ENCODE data around the gene UCMA. TPM values are rescaled to one million over a fixed set of nuclear protein-coding genes. Genes with fewer than 3 reads are reported as not detected.
A peak's percentile ranks its signal among the peaks of the same experiment; 100 is the strongest.

UCMA gene
- total RNA-seq, 4 donors from 2014 or later: not detected

GRCh38 chr10:13218878-13219277, 15.3 kb downstream of the UCMA start:
- Histone ChIP-seq H3K27me3 (no peaks in the 10 kb centered on the region), H3K9me3 (no peaks in the 10 kb centered on the region), H3K4me1 (no peaks in the 10 kb centered on the region), H3K4me3 (no peak overlapping the region), H3K36me3 (no peaks in the 10 kb centered on the region), H3K27ac (no peak overlapping the region)
- ATAC-seq: no peak
- 89 to 96% methylated on average over 3 to 4 of the region's 4 CpGs for WGBS, 2 donors (ENCODE audit: low coverage in 1 of 2)
- TF ChIP-seq CTCF (IDR thresholded peaks at IDR 0.05) (no peak), EP300 (IDR thresholded peaks at IDR 0.05) (no peak), POLR2A (IDR thresholded peaks at IDR 0.05) (no peak), POLR2AphosphoS5 (IDR thresholded peaks at IDR 0.05) (no peak)

GRCh38 chr10:13213163-13213562, 21.0 kb downstream of the UCMA start:
- 78 to 87% methylated on average over 3 to 6 of the region's 7 CpGs for WGBS, 2 donors (ENCODE audit: low coverage in 1 of 2)
- H3K4me1 ChIP-seq: no peaks in the 10 kb centered on the region
- H3K36me3 ChIP-seq: no peaks in the 10 kb centered on the region

GRCh38 chr10:13206546-13207443, 27.4 kb downstream of the UCMA start:
- Histone ChIP-seq H3K4me3 (no peak overlapping the region), H3K4me1 (no peaks in the 10 kb centered on the region), H3K27me3 (no peaks in the 10 kb centered on the region), H3K9me3 (no peaks in the 10 kb centered on the region), H3K36me3 (no peaks in the 10 kb centered on the region), H3K27ac (no peak overlapping the region)
- ATAC-seq: no peak
- 50 to 54% methylated on average over 2 to 5 of the region's 5 CpGs for WGBS, 2 donors (ENCODE audit: low coverage in 1 of 2)
- TF ChIP-seq CTCF (IDR thresholded peaks at IDR 0.05) (peak in 1 of 4 experiments; percentile 34), EP300 (IDR thresholded peaks at IDR 0.05) (no peak), POLR2A (IDR thresholded peaks at IDR 0.05) (no peak)

More at GRCh38 chr10:13213163-13213562, 21.0 kb downstream of the UCMA start:
- Histone ChIP-seq H3K9me3 (no peaks in the 10 kb centered on the region), H3K4me3 (no peak overlapping the region), H3K27me3 (no peaks in the 10 kb centered on the region), H3K27ac (no peak overlapping the region)
- no peak for ATAC-seq
- TF ChIP-seq POLR2A (IDR thresholded peaks at IDR 0.05): no peak
- TF ChIP-seq CTCF (IDR thresholded peaks at IDR 0.05): no peak
- no peak for TF ChIP-seq EP300 (IDR thresholded peaks at IDR 0.05)
- TF ChIP-seq POLR2AphosphoS5 (IDR thresholded peaks at IDR 0.05): no peak

DNA sequence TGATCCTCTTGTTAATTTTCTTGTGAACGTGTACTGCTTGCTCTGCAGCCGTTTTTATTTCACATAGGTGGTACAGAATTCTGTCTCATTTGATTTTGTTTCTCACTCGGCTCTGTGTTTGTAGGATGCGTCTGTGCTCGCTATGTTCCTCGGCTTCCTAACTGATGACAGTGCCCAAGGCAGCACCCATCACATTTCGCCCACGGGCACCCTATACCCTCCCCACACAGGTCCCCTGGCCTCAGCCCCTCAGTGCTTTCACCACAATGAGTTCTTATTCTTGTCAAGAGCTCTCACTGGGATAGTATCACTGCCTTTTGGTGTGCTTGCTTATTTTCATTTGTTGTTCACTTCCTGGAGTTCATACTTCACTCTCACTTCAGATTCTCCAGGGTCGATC, 28.1 kb downstream of the UCMA start:
- 74 to 94% methylated on average over 4 to 9 of the region's 9 CpGs for WGBS, 2 donors (ENCODE audit: low coverage in 1 of 2)
- no peaks in the 10 kb centered on the region for H3K27me3 ChIP-seq
- TF ChIP-seq EP300 (IDR thresholded peaks at IDR 0.05) (no peak), CTCF (IDR thresholded peaks at IDR 0.05) (no peak), POLR2A (IDR thresholded peaks at IDR 0.05) (no peak)
- H3K36me3 ChIP-seq: no peaks in the 10 kb centered on the region
- no peak overlapping the region for H3K27ac ChIP-seq
- no peaks in the 10 kb centered on the region for H3K4me1 ChIP-seq
- H3K9me3 ChIP-seq: no peaks in the 10 kb centered on the region
- no peak overlapping the region for H3K4me3 ChIP-seq
- no peak for ATAC-seq

DNA sequence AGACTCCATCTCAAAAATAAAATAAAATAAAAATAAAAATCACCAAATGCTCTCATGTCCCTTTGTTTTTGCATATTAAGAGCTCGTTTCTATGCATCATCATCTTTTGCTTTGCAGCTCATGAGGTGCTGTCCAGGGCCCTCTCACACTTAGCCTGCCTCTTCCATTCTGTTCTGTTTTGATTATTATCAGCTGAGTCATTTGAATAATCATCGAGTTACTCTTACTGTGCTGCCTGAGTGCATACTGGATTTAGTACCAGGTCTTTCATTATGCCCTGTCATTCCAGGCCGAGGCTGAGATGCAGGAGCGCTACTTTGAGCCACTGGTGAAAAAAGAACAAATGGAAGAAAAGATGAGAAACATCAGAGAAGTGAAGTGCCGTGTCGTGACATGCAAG, 33.0 kb downstream of the UCMA start:
- 70 to 78% methylated on average over 4 to 6 of the region's 6 CpGs for WGBS, 2 donors (ENCODE audit: low coverage in 1 of 2)
- no peaks in the 10 kb centered on the region for H3K27me3 ChIP-seq
- H3K4me1 ChIP-seq: no peaks in the 10 kb centered on the region
- ATAC-seq: no peak
- no peaks in the 10 kb centered on the region for H3K36me3 ChIP-seq
- no peak overlapping the region for H3K27ac ChIP-seq
- H3K4me3 ChIP-seq: no peak overlapping the region
- TF ChIP-seq EP300 (IDR thresholded peaks at IDR 0.05) (no peak), POLR2A (IDR thresholded peaks at IDR 0.05) (no peak), POLR2AphosphoS5 (IDR thresholded peaks at IDR 0.05) (no peak), CTCF (IDR thresholded peaks at IDR 0.05) (no peak)
- no peaks in the 10 kb centered on the region for H3K9me3 ChIP-seq
